HepG2 (cell line): ENCODE results near the gene FHIT.

ENCODE experiments used
- SAFB2 ChIP-seq: sonication (generic); formaldehyde crosslinking; IDR thresholded peaks from 2 replicates; pipeline ENCODE4 v1.5.1; 2020; ENCODE audit warnings: missing genetic modification reagents, low read depth, mild to moderate bottlenecking, borderline replicate concordance
- TCF7 ChIP-seq: sonication (generic); IDR thresholded peaks from 2 replicates; pipeline ENCODE4 v1.6.1; 2016; ENCODE audit warnings: antibody characterized with exemption, low read depth
- TFAP4 ChIP-seq: sonication (generic); IDR thresholded peaks from 2 replicates; pipeline ENCODE4 v1.6.1; 2016; ENCODE audit warnings: low read depth, borderline replicate concordance
- ZNF138 ChIP-seq: sonication (generic); formaldehyde crosslinking; IDR thresholded peaks from 2 replicates; pipeline ENCODE4 v1.5.0; 2020; ENCODE audit warnings: mild to moderate bottlenecking, low read depth, missing genetic modification reagents
- ZNF180 ChIP-seq: sonication (generic); formaldehyde crosslinking; IDR thresholded peaks from 2 replicates; pipeline ENCODE4 v1.4.0; 2020; ENCODE audit warnings: low read depth, missing genetic modification reagents, borderline replicate concordance
- ZNF549 ChIP-seq: sonication (generic); formaldehyde crosslinking; IDR thresholded peaks from 2 replicates; pipeline ENCODE4 v1.5.0; 2020; ENCODE audit warnings: missing genetic modification reagents

- TF ChIP-seq SAFB2 (CRISPR knock-in tag), result no peak
- TF ChIP-seq TCF7, result no peak
- no peak for TF ChIP-seq ZNF138
- no peak for TF ChIP-seq TFAP4
- TF ChIP-seq ZNF549 (CRISPR knock-in tag), result no peak
- TF ChIP-seq ZNF180 (CRISPR knock-in tag), result no peak
Measured at GRCh38 chr3:61152071-61152470, 99.2 kb downstream of the FHIT start.
